DMS53 (cell line): ENCODE data around the gene FAM114A1.
"Not testable (repeated sequence)": the region's sequence is repeated elsewhere in the genome, so short reads cannot be mapped to it uniquely, and the experiment has no call there.

ENCODE experiments used
- DNase-seq: peaks from one replicate; lab custom pipeline; 2025; lab: John Stamatoyannopoulos, UW

FAM114A1 gene

DNA sequence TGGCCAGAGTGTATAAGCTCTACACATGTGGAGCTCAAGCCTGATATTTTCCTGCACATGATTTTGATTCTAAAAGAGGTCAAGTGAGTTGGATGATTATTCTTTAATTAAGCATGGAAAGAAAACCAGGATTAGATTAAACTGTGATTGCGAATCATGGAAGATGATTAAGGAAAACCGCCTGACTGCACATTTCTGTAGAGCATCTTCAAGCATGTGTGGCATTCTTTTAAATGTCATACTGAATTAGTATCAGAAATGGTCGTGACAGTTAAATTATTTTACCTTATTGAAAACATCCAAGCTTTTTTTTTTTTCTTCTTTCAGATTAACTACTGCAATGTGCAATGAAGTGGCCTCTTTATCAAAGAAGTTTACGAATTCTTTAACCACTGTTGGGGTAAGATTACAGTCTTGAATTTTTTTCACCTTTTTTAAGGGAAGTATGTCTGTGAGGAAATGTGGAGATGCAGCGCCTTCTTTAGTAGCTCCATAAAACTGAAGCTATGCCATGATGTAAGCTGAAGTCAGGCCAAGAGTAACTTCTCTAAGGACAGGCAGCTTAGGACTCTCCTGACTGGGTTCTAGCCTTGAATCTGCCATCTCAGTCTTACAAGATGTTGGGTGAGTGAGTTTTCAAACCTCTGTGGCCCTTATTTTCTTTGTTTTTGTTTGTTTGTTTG, 67.9 kb downstream of the FAM114A1 start:
- DNase-seq: no peak

DNA sequence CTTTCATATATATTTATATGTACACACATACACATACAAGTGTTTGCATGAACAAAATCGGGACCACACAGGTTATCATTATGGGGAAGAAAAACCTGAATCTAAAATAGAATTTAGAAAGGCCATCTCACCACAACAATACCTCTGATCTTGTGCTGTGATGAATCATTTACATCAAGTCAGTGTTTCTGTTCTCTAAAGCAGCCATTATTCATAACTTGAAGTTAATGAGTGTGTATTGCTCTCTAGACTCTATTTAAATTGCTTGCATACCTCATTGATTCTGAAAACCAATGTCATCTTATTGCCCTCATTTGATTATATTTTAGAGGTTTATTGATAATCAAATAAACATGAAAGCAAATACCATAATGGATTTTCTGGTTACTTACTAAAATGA, 71.6 kb downstream of the FAM114A1 start:
- no peak for DNase-seq

DNA sequence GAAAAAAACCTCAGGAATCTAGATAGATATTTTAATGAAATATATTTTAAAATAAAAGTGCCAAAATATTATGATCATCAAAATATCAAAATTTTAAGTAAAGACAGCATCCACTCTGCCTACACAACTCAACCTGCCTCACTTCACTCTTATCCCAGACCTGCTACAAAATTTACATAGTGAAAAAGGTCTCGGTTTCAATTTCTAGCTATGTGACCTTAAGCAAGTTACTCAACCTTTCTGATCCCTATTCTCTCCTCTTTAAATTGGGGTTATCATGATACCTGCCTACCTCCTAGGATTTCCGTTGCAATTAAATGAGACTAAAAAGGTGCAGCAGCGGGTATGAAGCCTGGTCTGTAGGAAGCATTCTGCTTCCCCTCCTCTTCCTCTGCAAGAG, 72.9 kb downstream of the FAM114A1 start:
- DNase-seq: no peak

- DNase-seq: not testable (repeated sequence)
Measured at GRCh38 chr4:38941906-38942305, 74.3 kb downstream of the FAM114A1 start.

- peak; percentile 34 for DNase-seq
Measured at GRCh38 chr4:38943343-38943742, 75.7 kb downstream of the FAM114A1 start.

DNA sequence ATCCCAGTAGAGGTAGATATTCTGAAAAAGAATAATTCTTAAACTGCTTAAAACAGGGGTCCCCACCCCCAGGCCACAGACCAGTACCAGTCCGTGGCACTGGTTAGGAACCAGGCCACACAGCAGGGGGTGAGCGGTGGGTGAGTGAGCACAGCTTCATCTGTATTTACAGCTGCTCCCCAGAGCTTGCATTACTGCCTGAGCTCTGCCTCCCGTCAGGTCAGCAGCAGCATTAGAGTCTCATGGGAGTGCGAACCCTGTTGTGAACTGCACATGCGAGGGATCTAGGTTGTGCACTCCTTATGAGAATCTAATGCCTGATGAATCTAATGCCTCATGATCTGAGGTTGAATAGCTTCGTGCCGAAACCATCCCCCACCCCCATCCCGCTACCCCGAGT, 76.8 kb downstream of the FAM114A1 start:
- DNase-seq: no peak

DNA sequence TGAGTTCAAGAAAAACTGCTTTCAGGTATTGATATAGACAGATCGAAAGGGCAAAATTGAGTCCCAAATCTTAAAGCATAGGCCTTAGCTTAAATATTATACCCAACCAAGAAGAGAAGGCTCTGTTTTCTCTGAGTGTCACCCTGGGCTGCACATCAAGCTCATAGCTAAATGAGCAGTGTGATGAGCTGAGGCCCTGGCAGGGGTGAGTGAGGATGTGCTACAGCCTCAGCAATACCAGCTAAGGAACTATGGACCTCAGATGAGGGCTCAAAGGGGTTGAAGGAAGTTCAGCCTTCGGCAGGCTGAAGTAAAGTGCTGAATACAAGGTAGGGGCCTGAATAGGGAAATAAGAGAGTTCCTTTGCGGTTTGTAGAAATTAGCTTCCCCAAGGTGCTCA, 79.3 kb downstream of the FAM114A1 start:
- no peak for DNase-seq

DNA sequence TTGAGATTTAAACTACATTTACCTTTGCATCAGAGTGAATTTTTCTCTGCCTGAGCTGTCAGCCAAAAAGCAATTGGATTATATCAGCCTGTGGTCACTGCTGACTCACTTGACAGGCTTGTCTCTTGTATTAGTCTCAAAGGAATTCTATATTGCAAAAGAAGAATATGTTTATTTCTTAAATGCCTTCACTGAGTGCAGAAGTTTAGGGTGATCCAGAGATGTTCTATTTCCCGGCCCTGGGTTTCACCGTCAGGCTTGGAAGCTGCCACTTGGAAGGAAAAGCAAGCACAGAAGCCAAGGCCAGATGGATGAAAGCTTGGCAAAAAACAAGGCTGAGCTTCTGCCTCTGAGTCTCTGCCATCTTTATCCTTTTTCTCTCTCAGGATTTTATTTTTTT, 80.9 kb downstream of the FAM114A1 start:
- DNase-seq: no peak

DNA sequence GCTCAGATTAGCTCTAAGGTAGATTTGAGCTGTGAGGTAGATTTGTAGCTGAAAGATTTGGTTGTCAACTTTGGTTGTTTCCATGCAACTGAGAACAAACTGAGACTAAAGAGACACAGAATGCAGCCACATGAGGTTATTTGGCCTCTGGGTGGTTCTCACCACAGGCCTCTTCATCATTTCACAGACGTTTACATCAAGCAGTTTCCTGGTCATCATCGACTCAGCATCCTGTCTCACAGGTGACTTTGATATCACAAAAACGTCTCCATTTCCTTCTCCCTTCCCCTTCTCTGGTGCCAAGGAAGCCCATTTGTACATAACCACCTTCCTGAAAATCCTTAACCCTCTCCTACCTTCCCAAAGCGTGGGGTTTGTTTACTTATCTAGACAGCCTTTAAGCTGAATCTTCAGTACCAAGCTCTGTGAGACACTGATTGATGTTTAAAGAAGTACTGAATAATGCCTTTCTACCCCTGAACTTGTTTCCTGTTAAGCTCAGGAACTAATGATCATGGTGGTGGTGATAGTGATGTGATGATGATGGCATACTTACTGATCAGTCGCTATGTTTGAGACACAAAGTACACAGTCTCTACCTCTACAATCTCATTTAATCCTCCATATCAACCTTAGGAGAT, 81.9 kb downstream of the FAM114A1 start:
- peak; percentile 46 for DNase-seq

DNA sequence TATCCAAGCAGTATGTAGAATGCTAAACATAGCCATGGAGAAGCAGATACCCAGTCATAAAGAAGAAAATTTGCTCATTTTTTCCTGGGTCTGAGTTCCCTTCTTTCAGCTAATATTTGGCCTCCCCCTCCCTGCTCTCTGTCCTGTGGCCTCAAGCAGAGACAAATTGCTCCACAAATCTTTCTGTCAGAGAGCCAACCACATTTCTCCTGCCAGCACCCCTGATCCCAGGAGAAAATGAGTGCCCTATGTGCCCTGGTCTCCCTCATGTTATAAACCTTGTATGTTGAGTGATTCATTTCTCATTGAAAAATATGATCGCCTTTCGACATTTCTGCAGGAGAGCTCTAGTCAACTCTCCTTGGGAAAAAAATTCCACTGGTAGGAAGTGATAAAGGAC, 82.6 kb downstream of the FAM114A1 start:
- no peak for DNase-seq

DNA sequence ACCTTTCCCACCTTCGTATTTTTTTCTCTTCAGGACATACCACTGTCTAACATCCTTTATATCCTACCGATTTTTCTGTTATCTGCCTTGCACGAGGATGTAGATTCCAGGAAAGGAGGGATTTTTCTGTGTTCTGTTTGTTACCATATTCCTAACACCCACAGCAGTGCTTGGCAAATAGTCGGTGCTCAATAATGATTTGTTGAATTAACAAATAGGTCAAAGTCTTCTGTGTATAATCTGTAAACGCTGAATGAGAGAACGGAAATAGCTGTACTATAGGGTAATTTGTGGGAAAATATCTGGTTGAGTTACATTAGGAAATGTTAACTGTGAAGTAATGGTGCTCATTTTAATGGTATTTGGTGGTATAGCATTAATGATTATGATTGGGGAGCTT, 83.1 kb downstream of the FAM114A1 start:
- no peak for DNase-seq

DNA sequence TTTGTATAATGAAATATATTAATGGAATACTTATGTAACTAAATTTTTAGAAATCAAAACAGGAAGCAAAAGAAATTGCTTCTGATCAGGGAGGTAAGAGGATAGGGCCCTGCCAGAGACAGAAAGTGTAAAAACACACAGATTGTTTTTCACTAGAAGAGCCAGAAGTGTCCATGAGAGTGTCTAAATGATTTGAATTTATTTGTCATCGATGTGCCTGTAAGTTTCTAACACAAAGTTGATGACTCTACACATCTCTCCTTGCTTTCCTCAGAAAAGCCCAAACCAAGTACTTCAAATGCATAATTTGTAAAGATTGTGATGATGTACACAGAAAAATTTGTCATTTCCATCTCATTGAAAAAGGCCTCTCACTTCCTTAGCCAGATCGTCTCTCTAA, 84.0 kb downstream of the FAM114A1 start:
- no peak for DNase-seq

GRCh38 chr4:38952017-38952416, 84.4 kb downstream of the FAM114A1 start:
- no peak for DNase-seq

DNA sequence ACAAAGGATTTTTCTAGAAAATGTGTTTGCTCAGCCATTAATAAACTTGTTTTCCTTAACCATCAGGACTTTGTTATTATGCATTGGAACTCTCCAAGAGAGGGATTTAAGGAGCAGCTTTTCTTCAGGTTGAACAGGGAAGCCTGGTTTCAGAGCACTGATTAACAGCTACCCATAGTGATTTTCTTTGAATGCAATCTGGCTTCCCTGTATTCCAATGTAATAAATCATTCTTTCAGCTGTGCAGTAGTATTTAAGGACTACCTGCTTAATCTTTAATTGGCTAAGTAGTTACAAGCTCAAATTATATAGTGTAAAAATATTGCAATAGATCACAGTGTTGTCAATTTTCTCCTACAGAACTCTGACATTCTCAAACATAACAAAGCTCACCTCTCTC, 87.1 kb downstream of the FAM114A1 start:
- no peak for DNase-seq

DNA sequence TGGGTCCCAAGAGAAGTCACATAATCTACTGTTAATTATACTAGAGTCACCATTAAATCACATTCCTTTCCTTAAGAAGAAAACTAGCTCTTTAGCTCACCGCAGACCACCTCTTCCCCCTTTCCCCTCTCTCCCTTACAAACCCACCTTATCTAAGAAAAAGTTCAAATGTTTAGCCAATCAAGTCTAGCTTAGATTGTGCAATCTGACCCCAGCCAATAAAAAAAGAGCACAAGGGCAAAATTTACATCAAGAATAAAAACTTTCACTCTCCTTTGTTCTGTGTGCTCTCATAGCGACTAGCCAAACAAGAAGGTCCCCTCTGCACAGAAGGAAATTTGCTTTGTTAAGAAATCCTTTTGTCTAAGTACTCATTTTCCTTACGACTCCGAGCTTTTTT, 88.4 kb downstream of the FAM114A1 start:
- no peak for DNase-seq

DNA sequence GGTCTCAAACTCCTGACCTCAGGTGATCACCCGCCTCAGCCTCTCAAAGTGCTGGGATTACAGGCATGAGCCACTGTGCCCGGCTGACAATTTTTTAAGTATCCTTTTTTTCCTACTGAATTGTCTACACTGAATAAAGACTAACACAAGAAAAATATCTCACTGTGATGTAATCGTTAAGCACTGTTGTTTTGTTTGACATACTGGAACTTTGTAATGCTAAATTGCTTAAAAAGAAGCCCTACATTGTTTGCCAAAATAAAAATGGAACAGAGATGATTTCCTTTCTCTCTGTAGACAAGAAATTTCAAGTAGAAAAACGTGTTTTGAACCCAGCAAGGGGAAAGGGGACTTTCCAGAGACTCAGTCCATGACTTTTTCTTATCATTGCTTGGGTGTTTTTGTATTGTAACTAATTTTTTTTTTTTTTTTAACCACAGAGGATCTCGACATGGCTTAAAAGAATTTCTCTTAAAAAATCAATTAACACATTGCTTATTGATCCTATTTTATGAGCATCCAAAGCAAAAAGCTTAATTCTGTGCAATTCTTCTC, 89.7 kb downstream of the FAM114A1 start:
- no peak for DNase-seq

DNA sequence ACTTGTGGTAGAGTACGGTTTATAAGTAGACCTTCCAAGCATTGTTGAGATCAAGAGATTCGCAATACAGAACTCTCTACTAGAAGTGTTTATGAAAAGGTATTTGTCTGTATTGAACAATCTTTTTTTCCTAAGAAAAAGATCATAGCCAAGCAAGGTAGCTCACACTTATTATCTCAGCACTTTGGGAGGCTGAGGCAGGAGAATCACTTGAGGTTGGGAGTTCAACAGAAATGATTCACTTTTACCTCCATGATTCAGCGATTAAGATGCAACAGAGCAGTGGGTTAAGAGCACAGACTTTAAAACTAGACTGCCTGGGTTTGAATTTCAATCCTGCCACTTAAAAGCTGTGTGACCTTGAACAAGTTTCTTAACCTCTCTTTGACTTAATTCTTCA, 90.3 kb downstream of the FAM114A1 start:
- DNase-seq: no peak

GRCh38 chr4:38958453-38959190, 91.0 kb downstream of the FAM114A1 start:
- no peak for DNase-seq

DNA sequence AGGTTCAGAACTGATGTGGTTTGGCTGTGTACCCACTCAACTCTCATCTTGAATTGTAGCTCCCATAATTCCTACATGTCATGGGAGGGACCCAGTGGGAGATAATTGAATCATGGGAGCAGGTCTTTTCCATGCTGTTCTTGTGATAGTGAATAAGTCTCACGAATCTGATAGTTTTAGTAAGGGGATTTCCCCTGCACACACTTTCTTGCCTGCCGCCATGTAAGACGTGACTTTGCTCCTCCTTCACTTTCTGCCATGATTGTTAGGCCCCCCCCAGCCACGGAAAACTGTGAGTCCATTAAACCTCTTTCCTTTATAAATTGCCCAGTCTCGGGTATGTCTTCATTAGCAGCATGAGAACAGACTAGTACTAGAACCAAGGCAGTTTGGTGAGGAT, 91.6 kb downstream of the FAM114A1 start:
- not testable (repeated sequence) for DNase-seq

- peak; percentile 56 for DNase-seq
Measured at GRCh38 chr4:38964942-38965775, 97.6 kb downstream of the FAM114A1 start.

DNA sequence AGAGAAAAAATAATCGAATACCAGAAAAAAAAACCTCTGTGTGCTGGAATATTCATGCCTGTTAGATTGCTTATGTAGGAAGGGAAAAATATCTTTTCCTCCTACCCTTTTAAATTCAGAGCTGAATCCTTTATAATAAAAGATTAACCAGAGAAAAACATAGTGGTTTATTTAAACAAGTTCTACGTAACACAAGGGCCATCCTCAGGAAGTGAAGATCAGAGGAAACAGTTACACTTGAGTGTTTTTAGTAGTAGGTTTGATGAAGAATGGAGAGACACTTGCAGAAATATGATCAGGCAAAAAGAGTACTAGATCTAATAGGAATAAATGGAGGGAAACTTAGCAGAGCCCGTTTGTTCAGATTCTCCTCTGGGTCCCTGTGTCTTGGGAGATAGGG, 98.3 kb downstream of the FAM114A1 start:
- DNase-seq: peak; percentile 66
